ENCODE data around the gene DCUN1D1. TPM values are rescaled to one million over a fixed set of nuclear protein-coding genes. Genes with fewer than 3 reads are reported as not detected.

DCUN1D1 gene
- total and polyA plus RNA-seq, 7 donors: 11.6 to 97.8 (median 44.4) TPM

DNA sequence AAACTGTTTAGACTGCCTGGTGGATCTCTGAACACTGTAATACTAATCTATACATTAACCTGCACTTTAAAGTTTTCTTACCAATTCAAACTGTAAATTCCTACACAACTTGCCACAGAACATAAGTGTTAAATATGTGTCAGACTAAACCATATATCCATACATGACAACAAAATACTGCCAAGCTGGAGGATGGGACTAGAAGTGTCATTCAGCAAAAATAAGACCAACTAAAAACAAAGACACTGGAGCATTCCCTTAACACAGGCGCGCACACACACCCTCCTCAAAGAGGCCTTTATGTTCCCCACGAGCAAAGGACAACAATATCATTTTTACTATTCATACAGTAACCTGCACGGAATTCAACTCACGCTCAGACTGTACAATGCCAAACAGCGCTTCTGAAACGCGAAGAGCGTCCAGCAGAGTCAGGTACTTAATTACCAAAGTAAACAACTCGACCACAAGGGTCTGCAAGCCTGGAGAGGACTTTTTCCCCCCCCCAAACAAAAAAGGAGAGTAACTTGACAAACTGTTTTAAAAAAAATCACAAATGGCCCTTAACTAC, 1.1 kb downstream of the DCUN1D1 start:
- H3K9me3 ChIP-seq: no peaks in the 10 kb centered on the region
- H3K4me3 ChIP-seq: peak overlapping the region; percentile 95
- H3K4me1 ChIP-seq: peaks cover 25% of the 10 kb centered on the region
- TF ChIP-seq, protein P1, sequence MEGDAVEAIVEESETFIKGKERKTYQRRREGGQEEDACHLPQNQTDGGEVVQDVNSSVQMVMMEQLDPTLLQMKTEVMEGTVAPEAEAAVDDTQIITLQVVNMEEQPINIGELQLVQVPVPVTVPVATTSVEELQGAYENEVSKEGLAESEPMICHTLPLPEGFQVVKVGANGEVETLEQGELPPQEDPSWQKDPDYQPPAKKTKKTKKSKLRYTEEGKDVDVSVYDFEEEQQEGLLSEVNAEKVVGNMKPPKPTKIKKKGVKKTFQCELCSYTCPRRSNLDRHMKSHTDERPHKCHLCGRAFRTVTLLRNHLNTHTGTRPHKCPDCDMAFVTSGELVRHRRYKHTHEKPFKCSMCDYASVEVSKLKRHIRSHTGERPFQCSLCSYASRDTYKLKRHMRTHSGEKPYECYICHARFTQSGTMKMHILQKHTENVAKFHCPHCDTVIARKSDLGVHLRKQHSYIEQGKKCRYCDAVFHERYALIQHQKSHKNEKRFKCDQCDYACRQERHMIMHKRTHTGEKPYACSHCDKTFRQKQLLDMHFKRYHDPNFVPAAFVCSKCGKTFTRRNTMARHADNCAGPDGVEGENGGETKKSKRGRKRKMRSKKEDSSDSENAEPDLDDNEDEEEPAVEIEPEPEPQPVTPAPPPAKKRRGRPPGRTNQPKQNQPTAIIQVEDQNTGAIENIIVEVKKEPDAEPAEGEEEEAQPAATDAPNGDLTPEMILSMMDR (IDR thresholded peaks at IDR 0.05): no peak
- peak in 1 of 4 donors; percentile 54 for ATAC-seq
- intact Hi-C loops (cut with DNase I): no loop called here
- H3K27ac ChIP-seq: peak overlapping the region; percentile 89
- 2% methylated on average over 10 of the region's 10 CpGs for WGBS, 3 donors
- DNase-seq: no peak
- H3K27me3 ChIP-seq (ENCODE audit: insufficient read depth in 3 of 3, low read length in 2 of 3): no peaks in the 10 kb centered on the region
- no peaks in the 10 kb centered on the region for H3K36me3 ChIP-seq (ENCODE audit: insufficient read depth in 1 of 2, low read depth in 1 of 2)

DNA sequence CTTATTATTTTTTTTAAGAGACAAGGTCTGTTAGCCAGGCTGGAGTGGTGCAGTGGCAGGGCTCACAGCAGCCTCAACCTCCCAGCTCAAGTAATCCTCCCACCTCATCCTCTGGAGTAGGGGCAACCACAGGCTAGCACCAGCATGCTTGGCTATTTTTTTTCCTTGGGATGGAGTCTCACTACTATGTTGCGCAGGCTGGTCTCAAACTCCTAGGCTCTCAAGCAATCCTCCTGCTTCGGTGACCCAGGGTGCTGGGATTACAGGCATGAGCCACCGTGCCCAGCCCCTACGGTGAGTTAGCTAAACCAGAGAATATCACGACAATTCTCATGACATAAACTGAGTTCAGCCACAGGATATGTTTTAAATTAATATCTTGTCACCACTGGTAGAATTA, 2.0 kb downstream of the DCUN1D1 start:
- WGBS, 3 donors: 50 to 61% (median 53%) methylated on average over 5 of the region's 5 CpGs
- DNase-seq (no peak), ATAC-seq (no peak)
- TF ChIP-seq, protein P1 (IDR thresholded peaks at IDR 0.05): no peak
- H3K36me3 ChIP-seq (ENCODE audit: insufficient read depth in 1 of 2, low read depth in 1 of 2): no peaks in the 10 kb centered on the region
- peak overlapping the region; percentile 95 for H3K4me3 ChIP-seq
- no peaks in the 10 kb centered on the region for H3K27me3 ChIP-seq (ENCODE audit: insufficient read depth in 3 of 3, low read length in 2 of 3)
- H3K4me1 ChIP-seq: peaks cover 25% of the 10 kb centered on the region
- no peak overlapping the region for H3K27ac ChIP-seq
- no peaks in the 10 kb centered on the region for H3K9me3 ChIP-seq
- intact Hi-C loops (cut with DNase I): no loop called here

DNA sequence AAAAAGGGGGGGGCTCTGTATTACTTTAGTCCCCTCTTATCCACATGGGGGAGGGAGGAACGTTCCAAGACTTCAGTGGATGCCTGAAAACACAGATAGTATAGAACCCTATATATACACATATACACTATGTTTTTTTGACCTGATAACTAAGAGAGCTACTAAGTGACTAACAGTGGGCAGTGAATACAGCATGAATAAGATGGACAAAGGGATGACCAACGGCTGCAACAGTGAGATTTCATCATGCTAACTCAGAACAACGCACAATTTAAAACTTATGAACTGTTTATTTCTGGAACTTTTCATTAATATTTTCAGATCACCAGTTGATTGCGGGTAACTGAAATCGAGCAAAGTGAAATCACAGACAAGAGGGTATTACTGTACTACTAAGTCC, 7.3 kb downstream of the DCUN1D1 start:
- Histone ChIP-seq H3K4me1 (peaks cover 24% of the 10 kb centered on the region), H3K27ac (no peak overlapping the region), H3K27me3 (ENCODE audit: insufficient read depth in 3 of 3, low read length in 2 of 3) (no peaks in the 10 kb centered on the region), H3K4me3 (no peak overlapping the region), H3K9me3 (no peaks in the 10 kb centered on the region), H3K36me3 (ENCODE audit: insufficient read depth in 1 of 2, low read depth in 1 of 2) (no peaks in the 10 kb centered on the region)
- ATAC-seq: peak in 1 of 4 donors; percentile 25
- intact Hi-C loops (cut with DNase I): no loop called here
- TF ChIP-seq, protein P1 (IDR thresholded peaks at IDR 0.05): no peak
- no peak for DNase-seq
- WGBS, 3 donors: 94 to 96% (median 95%) methylated on average over 5 of the region's 5 CpGs

DNA sequence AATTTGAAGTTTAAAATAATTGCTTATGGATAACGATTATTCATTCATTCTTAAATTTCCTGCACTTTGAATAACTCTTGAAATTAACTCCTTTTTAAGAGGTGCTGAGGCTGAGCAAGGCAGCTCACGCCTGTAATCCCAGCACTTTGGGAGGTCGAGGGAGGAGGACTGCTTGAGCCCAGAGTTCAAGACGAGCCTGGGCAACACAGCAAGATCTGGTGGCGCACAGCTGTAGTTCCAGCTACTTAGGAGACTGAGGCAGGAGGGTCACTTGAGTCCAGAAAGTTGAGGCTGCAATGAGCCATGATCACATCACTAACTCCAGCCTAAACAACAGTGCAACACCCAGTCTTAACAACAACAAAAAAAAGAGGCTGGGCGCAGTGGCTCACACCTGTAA, 8.0 kb downstream of the DCUN1D1 start:
- Histone ChIP-seq H3K27me3 (ENCODE audit: insufficient read depth in 3 of 3, low read length in 2 of 3) (no peaks in the 10 kb centered on the region), H3K9me3 (no peaks in the 10 kb centered on the region), H3K27ac (no peak overlapping the region), H3K4me3 (no peak overlapping the region), H3K4me1 (peaks cover 31% of the 10 kb centered on the region), H3K36me3 (ENCODE audit: insufficient read depth in 1 of 2, low read depth in 1 of 2) (no peaks in the 10 kb centered on the region)
- 84 to 86% (median 85%) methylated on average over 6 of the region's 6 CpGs for WGBS, 3 donors
- ATAC-seq (no peak), DNase-seq (no peak)
- intact Hi-C loops (cut with DNase I): no loop called here
- TF ChIP-seq, protein P1 (IDR thresholded peaks at IDR 0.05): no peak

DNA sequence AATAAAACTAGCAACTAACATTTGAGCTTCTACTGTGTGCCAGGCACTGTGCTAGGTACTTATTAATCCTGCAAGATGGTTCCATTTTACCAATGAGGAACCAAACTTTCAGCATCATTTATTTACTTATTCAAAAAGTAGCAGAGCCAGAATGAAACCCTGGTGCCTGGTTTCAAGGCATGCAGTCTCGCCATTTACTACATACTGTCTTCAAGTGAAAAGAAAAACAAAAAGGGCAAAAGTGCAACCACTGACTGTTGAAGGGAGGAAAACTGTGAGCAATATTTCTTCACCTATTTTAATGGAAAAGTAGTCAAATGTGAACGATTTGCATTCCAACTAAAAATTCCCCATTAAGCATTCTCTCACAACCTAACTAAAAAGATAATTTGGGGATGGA, 8.7 kb downstream of the DCUN1D1 start:
- TF ChIP-seq, protein P1 (IDR thresholded peaks at IDR 0.05): no peak
- DNase-seq: no peak
- ATAC-seq: no peak
- Histone ChIP-seq H3K27me3 (ENCODE audit: insufficient read depth in 3 of 3, low read length in 2 of 3) (no peaks in the 10 kb centered on the region), H3K4me1 (peaks cover 27% of the 10 kb centered on the region), H3K27ac (no peak overlapping the region), H3K9me3 (no peaks in the 10 kb centered on the region), H3K4me3 (no peak overlapping the region), H3K36me3 (ENCODE audit: insufficient read depth in 1 of 2, low read depth in 1 of 2) (no peaks in the 10 kb centered on the region)
- intact Hi-C loops (cut with DNase I): no loop called here
- 61 to 74% (median 65%) methylated on average over 2 of the region's 2 CpGs for WGBS, 3 donors
